Medulla oblongata (tissue), 1 donor: Measurements from ENCODE around the gene SEMA4G.
"Not testable (repeated sequence)": the region's sequence is repeated elsewhere in the genome, so short reads cannot be mapped to it uniquely, and the experiment has no call there.

Experiments
- DNase-seq: peaks from one replicate; pipeline ENCODE4 v3.0.0-alpha.2; 2015; ENCODE audit errors: extremely low spot score

SEMA4G gene

GRCh38 chr10:100970076-100970913, 991 bp downstream of the SEMA4G start:
- no peak for DNase-seq

GRCh38 chr10:100970914-100971811, 1.9 kb downstream of the SEMA4G start:
- DNase-seq: no peak

DNA sequence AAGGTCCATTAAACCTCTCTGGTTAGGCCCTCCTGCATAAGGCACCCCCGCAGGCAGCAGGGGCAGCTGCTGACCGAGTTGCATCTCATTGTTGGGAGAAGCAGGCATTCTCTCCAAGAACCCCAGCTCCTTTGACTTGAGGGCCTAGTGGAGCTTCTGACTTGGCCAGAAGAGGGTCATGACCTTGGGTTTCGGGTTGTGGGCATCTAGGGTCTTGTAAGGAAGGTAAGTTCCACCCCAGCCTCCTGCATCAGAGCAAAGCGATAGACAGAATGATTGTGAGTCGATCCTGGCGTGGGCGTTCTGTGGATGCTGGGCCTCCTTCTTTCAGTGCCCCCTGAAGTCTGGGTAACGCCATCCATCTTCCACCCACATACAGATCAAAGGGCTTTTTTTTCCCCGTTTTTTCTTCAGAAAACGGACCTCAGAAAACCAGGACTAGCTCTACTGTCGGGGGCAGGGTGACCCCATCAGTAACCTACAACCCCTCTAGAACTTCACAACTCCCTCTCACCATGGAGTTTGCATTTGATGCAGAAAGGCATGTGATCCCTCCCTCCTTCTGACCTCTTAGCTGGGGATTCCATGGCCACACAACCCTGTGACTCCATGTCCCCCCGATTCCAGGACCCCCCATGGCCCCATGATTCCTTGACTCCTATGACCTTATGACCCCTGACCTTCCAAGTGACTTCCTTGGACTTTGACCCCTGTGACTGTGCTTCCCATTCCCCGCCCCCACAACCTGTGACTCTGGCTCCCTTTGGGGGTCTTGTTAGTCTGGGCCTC, 3.0 kb downstream of the SEMA4G start:
- DNase-seq: no peak

- no peak for DNase-seq
Observed at GRCh38 chr10:100972904-100973535, 3.7 kb downstream of the SEMA4G start.

DNA sequence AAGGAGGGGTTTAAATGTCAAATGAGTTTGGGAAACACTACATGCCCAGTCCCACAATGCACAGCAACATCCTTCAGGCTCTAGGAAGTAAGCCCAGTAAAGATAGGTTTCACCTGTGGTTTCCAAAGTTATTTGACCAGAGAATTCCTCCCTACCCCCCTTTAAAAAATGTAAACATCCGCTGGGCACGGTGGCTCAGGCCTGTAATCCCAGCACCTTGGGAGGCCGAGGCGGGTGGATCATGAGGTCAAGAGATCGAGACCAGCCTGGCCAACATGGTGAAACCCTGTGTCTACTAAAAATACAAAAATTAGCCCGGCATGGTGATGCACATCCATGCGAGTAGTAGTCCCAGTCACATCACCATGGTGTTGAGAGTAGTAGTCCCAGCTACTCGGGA, 6.1 kb downstream of the SEMA4G start:
- not testable (repeated sequence) for DNase-seq

- no peak for DNase-seq
Observed at GRCh38 chr10:100976906-100977305, 7.6 kb downstream of the SEMA4G start.

GRCh38 chr10:100977436-100977835, 8.1 kb downstream of the SEMA4G start:
- DNase-seq: no peak

DNA sequence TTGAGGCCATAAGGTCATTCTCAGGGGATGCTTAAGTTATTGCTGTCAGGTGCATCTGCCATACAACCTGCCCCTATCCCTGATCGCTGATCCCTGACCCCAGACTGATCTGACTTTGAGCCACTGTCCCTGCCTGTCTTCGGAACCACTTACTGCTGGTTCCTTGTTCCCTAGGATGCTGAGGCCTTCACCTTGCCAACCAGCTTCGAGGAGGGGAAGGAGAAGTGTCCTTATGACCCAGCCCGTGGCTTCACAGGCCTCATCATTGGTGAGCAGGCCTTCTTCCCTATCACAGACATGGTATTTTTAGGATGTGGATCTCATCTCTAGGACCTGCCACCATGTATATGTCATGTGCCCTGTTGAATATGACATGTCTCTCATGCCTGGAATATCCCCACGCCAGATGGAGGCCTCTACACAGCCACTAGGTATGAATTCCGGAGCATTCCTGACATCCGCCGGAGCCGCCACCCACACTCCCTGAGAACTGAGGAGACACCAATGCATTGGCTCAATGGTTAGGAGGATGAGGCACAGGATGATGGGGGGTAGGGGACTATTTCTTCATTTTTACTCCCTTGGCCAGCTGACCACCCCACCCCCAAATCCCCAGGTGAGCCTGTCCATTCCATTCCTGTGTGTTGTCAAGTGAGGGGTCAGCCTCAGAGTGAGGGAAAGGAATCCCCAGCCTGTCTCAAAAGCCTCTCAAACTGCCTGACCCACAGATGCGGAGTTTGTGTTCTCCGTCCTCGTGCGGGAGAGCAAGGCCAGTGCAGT, 9.0 kb downstream of the SEMA4G start:
- DNase-seq: no peak

GRCh38 chr10:100978901-100979195, 9.5 kb downstream of the SEMA4G start:
- no peak for DNase-seq

DNA sequence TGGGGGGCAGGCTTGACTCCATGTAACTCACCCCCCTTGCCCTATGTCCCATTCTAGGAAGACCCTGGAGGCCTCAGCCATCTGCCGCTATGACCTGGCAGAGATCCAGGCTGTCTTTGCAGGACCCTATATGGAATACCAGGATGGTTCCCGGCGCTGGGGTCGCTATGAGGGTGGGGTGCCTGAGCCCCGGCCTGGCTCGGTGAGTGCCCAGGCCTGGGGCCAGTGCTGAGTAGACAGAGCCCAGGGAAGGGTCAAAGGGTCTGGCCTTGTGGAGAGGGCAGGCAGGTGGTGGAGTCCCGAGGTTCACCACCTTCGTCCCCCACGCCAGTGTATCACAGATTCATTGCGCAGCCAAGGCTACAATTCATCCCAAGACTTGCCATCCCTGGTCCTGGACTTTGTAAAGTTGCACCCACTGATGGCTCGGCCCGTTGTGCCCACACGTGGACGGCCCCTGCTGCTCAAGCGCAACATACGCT, 10.5 kb downstream of the SEMA4G start:
- no peak for DNase-seq

GRCh38 chr10:100980311-100980710, 11.0 kb downstream of the SEMA4G start:
- no peak for DNase-seq

DNA sequence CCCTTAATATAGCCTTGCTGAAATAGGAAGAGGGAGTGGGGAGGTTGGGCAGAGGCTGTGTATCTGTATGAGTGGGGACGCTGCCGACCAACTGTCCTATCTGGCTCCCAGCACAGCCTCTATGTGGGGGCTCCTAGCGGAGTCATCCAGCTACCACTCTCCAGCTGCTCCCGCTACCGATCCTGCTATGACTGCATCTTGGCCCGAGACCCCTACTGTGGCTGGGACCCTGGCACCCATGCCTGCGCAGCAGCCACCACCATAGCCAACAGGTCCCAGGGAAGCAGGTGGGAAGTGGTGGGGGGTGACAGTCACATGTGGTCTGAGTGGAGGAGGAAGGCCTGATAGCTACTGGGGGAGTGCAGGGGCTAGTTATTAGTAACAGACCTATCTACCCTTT, 11.4 kb downstream of the SEMA4G start:
- no peak for DNase-seq

- no peak for DNase-seq
Observed at GRCh38 chr10:100981178-100981772, 12.0 kb downstream of the SEMA4G start.

- no peak for DNase-seq
Observed at GRCh38 chr10:100982916-100983830, 13.9 kb downstream of the SEMA4G start.

- DNase-seq: no peak
Observed at GRCh38 chr10:100983868-100984671, 14.8 kb downstream of the SEMA4G start.

GRCh38 chr10:100984672-100985177, 15.4 kb downstream of the SEMA4G start:
- no peak for DNase-seq

DNA sequence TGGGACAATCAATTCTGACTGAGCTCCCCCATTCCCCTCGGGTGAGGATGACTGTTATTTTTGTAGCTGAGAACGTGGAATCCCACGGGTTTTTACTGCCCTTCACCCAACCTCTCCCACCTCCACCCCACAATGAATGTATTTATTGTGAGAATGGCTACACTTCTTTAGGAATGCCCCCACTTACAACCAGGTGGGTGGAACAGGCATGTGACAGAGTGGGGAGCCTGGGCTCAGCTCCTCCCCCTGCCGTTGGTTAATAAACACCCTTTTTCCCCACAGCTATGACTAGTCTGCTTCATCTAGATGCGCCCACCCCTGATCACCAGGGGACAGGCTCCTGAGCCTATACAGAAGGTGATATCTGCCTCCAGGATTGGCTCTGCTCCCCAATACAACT, 16.0 kb downstream of the SEMA4G start:
- no peak for DNase-seq

GRCh38 chr10:100986623-100986951, 17.3 kb downstream of the SEMA4G start:
- DNase-seq: no peak
